HG03103 (cell line): ENCODE measurements around the gene MUC20.
"Not testable (repeated sequence)": the region's sequence is repeated elsewhere in the genome, so short reads cannot be mapped to it uniquely, and the experiment has no call there.

Experiments used
- ATAC-seq: cut with Tn5 transposase; IDR thresholded peaks from one replicate; pipeline ENCODE4 v1.9.1; 2021; ENCODE audit warnings: low read depth; ENCODE audit not compliant: unreplicated experiment

Gene MUC20

DNA sequence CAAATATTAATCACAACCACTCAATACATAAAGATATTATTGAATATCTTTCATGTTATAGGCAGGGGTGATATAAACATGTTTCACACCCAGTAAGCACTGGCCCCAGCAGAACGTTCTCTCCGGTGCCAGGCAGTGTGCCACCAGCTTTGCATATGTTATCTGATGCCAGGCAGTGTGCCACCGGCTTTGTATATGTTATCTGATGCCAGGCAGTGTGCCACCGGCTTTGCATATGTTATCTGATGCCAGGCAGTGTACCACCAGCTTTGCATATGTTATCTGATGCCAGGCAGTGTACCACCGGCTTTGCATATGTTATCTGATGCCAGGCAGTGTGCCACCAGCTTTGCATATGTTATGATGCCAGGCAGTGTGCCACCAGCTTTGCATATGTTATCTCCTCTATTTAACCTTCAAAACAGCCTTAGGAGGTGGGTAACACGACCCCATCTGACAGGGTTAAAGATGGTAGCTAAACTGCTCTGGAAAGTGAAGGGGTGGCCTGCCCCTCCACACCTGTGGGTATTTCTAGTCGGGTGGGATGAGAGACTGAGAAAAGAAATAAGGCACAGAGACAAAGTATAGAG lies 6.9 kb downstream of the MUC20 start:
- no peak for ATAC-seq

DNA sequence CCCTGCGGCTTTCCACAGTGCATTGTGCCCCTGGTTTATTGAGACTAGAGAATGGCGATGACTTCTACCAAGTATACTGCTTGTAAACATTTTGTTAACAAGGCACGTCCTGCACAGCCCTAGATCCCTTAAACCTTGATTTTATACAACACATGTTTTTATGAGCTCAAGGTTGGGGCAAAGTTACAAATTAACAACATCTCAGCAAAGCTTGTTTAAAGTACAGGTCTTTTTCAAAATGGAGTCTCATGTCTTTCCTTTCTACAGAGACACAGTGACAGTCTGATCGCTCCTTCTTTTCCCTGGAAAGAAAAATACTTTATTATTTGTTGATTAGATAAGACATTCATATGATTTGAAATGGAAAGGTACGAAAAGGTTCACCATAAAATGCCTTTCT lies 8.0 kb downstream of the MUC20 start:
- not testable (repeated sequence) for ATAC-seq

DNA sequence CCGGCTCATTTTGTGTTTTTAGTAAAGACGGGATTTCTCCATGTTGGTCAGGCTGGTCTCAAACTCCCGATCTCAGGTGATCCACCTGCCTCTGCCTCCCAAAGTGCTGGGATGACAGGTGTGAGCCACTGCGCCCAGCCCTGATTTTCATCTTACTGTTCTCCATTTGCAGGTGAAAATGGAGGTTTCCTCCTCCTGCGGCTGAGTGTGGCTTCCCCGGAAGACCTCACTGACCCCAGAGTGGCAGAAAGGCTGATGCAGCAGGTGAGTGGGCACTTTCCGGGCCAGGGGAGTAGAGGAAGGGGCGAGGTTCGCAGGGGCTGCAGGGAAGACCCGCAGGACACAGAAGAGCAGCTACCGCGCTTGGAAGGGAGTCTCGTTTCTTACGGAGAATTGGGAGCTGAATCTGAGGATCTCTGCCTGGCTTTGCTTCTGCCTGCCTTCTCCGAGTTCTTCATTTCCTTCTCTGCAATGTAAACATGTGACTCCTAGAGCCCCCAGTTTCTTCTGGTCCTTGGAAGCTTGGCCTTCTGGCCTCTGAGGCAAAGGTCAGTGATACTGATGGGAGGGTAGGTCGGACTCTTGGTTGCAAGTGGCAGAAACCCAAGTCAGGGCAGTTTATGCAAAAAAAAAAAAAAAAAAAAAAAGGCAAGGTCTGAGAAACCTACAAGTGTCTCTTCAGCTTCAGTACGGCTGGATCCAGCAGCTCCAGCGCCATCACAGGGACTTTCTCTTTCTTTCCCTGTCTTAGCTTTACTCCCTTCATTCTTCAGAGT lies 8.9 kb downstream of the MUC20 start:
- no peak for ATAC-seq

DNA sequence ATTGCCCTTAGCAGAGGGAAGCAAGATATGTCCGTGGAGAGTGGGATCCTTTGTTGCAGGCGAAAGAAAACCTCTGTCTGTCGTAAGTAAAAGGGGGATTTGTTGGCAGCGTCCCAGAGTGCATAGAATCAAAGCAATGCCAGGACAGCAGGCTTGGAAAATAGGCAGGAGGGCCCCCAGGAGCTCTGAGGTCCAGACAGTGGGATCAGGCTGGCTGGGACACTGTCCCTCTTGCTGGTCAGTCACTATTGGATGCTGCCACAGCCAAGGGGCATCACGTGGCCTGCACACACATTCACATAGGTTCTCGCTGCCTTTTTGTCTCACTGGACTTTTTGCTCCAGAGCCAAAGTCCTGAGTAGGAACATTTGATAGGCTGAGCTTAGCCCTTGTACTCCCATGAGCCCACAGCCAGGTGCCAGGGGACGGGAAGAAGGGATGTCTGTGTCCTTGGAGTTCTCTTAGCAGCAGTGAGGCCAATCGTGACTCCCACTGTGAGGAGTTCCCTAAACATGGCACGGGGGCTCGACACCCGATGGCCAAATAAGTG lies 10.7 kb downstream of the MUC20 start:
- no peak for ATAC-seq

DNA sequence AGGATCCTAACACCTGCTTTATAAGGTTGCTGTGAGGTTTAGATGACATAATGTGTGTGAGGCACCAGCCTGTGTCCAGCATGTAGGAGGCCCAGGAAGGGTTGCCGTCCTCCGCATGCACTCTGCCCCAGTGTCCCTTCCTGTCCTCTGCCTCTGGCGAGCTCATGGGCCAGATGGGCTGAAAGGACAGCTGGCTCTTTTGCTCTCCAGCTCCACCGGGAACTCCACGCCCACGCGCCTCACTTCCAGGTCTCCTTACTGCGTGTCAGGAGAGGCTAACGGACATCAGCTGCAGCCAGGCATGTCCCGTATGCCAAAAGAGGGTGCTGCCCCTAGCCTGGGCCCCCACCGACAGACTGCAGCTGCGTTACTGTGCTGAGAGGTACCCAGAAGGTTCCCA lies 12.2 kb downstream of the MUC20 start:
- no peak for ATAC-seq

DNA sequence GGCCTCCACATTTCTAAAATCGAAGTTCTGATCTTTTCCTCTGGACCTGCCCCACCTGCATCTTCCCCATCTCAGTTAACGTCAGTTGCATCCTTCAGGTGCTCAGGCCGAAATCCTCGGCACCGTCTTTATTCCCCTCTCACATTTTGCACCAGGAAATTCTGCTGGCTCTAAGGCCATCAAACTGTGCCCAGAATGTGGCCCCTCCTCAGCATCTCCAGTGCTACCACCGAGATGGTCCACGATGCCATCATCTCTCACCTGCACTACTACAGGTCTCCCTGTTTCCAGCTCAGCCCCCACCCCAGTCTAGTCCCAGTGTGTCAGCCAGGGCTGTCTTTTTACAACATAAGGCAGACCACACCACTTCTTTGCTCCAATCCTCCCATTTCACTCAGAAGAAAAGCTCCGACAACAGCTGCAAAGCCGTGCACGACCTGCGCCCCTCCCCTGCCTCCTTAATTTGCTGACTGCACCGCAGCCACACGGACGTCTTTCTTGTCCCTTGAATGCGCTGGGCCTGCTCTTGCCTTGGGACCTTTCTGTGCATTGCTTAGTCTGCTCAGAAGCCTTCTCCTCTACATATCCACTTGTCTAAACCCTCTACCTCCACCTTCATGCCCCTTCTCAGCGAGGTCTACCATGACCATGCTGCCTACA lies 14.4 kb downstream of the MUC20 start:
- ATAC-seq, result no peak

DNA sequence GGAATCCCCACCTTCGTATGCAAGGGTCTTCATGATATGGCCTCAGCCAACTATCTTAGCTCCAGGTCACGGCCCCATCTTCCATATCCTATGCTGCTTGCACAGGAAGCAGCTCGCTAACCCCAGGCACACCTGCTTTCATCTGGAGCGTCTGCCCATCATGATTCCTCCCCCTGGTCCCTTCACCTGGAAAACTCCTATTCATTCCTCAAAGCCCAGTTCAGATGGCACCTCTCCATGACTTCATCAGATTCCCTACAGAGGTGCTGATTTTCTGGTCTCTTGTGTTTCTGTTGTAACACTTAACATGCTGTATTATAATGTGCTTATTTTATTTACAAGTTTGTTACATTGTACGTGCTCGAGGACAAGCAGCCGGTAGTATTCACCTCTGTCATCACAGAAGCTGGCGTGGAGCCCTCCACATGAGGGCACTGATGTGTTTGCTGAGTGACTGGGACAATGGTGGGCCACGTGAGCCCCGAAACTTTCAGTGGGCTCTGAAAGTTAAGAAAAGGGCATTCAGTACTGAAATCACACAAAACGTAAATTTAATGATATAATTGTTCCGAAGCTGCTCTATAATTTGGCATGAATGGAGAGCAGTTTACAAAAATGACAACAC lies 16.2 kb downstream of the MUC20 start:
- no peak for ATAC-seq

DNA sequence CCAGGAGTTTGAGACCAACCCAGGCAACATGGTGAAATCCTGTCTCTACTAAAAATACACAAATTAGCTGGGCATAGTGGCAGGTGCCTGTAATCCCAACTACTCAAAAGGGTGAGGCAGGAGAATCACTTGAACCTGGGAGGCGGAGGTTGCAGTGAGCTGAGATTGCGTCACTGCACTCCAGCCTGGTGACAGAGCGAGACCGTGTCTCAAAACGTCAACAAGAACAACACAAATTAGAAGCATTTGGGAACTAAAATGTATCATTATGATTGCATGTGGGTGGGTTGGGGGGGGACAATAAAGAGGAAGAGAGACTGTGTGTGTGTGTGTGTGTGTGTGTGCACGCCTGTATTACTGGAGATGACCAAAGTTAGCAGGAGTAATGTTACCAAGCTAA lies 17.0 kb downstream of the MUC20 start:
- ATAC-seq, result not testable (repeated sequence)

DNA sequence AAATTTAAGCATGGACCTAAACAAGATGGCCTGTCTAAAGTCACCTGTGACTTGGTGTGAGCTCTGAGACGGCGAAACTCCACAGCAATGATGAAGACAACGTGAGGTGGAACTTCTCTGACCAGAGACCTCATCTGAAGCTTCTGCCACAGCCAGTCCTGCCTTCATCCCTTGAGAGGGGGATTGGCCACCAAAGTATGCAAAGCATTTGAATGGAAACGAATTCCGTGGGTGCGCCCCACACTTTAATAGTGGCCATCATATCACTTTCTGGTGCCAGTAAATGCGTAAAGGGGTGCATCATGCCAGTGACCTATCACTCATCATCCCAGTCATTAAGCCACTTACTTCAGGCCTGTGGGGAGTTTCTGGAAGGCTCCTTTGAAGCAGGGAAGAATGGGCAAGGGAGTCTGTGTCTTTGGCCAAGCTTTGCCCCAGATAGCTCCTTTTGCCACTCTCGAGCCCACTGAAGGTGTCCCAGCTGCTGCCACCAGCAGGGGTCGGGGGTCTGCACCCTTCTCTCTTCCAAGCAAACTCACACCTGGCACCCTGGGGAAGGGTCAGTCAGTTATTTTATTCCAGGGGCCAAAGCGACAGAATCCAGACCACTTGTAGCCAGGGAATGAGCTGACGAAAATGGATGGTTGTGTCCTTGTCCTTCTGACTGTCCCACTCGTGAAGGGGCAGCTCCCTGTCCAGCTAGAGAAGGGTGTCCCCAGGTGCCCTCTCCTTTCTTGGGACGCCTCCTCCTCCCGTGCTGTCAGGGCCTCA lies 17.7 kb downstream of the MUC20 start:
- no peak for ATAC-seq

DNA sequence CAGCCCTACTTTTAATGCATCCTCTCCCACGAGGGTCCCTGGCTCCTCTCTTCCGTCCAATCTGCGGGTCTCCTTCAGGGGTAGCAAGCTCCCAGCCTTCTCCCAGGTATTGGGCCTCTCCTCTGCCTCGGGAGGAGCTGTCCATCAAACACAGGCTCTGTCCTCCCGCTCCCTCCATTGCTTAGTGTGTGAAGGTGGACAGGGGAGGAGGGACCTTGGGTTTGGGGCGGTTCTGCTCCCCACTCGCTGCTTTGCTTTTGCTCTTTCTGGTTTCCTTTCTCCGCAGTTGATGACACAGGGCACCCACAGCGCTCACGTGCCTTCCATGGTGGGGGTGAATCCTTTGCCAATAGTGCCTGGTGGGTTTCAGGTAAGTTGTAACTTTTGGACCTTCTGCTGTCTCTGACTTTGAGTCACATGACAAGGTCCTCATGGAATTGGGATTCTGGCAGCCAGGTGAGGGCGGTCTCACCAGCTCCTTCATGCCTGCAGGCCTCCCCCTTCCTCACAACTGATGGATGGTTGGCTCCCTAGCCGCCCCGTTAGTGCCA lies 18.9 kb downstream of the MUC20 start:
- no peak for ATAC-seq

DNA sequence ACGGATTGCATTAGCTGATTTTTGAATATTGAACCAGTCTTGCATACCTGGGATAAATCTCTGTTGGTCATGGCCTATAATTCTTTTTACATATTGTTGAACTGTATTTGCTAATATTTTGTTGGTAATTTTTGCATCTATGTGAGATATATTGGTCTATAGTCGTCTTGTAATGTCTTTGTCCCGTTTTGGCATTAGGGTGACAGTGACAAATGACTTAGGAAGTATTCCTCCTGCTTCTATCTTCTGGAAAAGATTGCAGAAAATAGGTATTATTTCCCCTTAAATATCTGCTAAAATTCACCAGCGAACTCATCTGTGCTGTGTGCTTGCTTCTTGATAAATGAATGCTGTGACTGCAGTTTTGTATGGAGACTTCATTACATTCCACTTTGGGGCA lies 23.7 kb downstream of the MUC20 start:
- no peak for ATAC-seq

DNA sequence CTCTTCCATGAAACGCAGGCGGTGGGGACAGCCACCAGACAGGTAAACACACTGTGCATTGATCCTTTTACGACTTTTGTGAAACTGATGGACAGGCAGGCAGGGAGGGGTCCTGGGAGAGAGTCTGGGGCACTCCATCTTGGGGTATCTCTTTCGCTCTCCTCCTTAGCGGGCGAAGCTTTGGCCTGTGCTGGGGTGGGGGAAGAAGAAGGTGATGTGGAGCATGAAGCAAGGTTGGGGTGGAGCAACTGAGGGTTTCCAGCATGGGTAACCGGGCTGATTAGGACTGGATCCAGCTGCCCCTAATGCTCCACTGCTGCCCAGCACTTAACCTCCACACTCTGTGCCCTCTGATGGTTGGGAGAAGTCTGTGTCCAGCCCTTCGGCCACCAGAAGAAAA lies 25.6 kb downstream of the MUC20 start:
- no peak for ATAC-seq

DNA sequence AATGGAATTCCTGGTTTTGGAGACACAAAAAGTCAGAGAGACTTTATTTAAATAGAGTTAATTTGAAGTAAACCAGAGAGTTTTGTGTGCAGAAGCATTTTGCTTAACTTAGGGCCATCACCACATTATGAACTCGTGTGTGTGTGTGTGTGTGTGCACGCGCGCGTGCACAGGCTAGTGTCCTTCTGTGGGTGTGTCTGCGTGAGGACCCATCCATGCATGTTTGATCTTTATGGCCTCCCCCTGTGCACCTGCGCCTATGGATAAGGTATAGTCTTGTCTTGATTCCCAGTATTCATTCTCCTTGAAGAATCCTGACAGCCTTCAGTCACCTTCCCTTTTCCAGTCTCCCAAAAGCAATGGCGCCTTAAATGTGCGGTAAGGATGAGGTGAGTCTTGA lies 26.0 kb downstream of the MUC20 start:
- no peak for ATAC-seq

DNA sequence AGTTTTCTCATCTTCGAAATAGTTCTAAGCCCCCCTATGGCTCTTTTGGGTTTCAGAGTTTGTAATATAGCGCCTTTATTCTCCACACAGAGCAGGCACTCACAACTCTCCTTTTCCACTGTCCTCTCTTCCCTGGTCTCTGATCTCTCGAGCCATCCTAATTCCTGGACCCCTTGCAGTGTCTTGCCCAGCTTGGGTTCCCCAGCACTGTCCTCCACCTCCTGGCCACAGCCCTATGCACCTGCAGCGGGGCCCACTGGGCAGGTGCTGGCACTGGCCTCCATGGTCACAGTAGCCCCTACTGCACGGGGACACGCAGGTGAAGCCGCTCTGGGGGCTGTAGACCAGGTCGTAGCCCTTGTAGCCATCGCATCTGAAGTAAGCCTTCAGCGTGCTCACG lies 27.9 kb downstream of the MUC20 start:
- ATAC-seq, result no peak

DNA sequence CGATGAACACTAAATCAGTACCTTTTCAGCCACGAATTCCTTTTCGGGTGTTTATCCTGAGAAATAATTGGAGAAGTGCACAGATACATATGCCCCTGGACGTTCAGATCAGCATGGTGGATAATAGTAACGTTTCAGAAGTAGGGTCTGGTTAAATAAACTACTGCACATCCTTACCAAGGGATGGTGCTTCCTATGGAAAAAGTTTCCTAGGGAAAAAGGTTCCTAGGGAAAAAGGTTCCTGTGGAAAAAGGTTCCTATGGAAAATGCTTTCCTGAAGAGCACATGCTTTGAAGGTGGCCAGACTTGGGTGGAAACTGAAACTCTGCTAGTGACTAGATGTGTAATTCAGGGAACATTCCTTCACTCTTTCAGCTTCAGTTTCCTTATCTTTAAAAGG lies 28.3 kb downstream of the MUC20 start:
- not testable (repeated sequence) for ATAC-seq

DNA sequence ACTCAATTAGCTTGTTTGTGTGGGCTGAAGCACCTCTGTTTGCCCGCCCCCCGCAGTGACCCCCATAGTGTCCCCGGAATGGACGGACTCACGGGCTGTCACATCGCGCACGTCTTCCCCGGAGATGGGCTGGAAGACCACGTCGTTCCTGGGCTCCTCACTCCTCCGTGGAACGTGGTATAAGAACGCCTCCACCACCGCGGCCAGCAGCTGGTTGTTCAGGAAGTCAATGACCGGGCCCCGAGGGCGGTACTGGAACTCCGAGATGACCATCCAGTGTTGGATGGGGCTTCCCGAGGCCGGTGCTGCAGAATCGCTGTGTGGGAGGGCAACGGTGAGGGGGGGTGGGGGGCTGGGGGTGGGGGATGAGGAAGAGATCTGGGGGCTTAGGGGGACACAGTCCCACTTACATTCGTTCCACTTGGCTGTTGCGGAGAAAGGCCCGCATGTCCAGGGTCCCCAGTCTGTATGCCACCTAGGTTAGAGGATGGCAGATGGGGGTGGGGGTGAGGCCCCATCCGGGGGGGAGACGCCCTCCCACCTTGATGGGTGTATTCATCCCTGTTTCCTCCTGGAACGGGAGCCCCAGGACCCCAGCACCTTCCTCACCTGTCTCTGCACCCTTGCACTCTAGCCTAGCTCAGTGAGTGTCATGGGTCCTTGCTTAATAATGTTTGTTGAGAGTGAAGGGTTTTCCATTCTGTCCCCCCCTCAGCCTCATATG lies 30.2 kb downstream of the MUC20 start:
- ATAC-seq, result no peak

DNA sequence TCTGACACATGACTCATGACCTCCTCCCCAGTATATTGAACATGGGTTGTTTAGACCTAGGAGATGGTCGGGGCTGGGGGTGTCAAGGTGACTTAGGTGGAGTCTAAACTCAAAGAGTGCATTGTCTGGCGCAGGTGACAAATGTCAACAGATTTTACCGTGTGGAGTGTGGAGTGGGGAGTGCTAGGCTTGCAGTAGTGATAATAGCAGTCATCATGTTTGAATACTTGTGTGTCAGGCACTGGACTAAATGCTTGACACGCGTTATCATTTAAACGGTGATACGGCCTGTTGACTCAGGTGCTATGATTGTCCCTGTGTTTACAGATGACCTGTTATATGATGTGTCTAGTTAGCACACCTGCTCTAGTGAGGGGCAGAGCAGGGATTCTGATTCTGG lies 30.8 kb downstream of the MUC20 start:
- ATAC-seq, result no peak

DNA sequence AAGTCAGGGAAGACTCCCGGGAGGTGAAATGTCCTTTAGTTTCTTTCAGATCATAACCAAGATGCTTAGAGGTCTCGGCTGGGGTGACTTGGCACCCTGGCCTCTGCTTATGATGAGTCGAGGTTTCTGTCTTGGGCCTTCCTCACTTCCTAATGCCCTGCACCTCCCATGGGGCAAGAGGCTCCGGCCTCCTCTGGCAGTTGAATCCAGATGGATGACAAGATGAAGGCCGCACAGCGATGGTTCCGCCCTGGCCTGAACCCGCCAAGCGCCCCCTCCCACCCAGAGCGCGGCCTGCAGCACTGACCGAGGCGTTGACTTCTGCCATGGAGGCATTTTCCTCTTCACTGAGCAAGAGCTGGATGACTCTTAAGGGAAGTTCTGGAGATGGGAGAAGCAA lies 31.3 kb downstream of the MUC20 start:
- ATAC-seq, result no peak

DNA sequence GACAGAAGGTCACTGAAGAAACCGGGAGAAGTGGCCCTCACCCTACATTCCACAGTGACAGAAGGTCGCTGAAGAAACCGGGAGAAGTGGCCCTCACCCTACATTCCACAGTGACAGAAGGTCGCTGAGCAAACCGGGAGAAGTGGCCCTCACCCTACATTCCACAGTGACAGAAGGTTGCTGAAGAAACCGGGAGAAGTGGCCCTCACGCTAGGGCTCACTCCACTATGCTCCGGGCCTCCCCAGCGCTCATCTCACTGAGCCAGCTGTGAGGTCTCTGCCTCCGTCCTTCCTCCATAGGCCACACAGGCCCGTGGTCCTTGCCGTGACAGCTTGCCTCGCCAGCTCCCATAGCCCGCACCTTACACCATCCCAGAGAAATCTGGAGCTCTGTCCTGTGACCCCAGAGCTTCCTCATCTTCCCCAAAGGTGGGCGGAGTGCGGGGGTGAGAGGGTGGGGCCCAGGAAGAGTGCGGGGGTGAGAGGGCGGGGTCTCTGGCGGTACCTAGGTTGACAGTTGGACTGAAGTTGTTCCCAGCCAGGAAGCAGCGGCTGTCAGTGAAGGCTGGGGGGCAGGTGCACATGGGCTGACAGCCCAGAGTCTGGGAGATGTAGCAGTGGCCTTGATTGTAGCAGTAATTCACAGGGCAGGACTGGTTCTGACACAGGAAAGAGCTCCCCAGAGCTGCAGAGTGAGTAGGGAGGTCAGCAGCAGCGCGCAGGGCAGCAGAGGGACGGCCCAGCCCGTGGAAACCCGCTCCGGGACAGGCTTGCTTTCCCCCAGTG lies 32.0 kb downstream of the MUC20 start:
- no peak for ATAC-seq
